Activated T-cell treated with anti-CD3 and anti-CD28 coated beads for 24 hours (primary cell): ENCODE results near the gene SZT2.
"Not testable (repeated sequence)": the region's sequence is repeated elsewhere in the genome, so short reads cannot be mapped to it uniquely, and the experiment has no call there.

Experiments used
- DNase-seq: peaks from one replicate; pipeline ENCODE4 v3.0.0-alpha.2; 2020; ENCODE audit warnings: low read depth

Gene SZT2

GRCh38 chr1:43492826-43493225, 103.1 kb downstream of the SZT2 start:
- DNase-seq, result no peak

- no peak for DNase-seq
Observed at GRCh38 chr1:43493661-43494450, 104.2 kb downstream of the SZT2 start.

GRCh38 chr1:43495204-43495603, 105.5 kb downstream of the SZT2 start:
- DNase-seq, result no peak

GRCh38 chr1:43499898-43500297, 110.2 kb downstream of the SZT2 start:
- DNase-seq, result no peak

GRCh38 chr1:43501806-43502205, 112.1 kb downstream of the SZT2 start:
- not testable (repeated sequence) for DNase-seq

GRCh38 chr1:43503534-43503933, 113.8 kb downstream of the SZT2 start:
- DNase-seq, result no peak
